PC-3 (cell line): ENCODE data around the gene OLFM3.

Source experiments
- EZH2 ChIP-seq: fragments of 300-600 bp; sonication (generic); IDR thresholded peaks from one replicate; pipeline ENCODE4 v1.6.1; 2017; ENCODE audit warnings: antibody characterized with exemption, mild to moderate bottlenecking, low read length; ENCODE audit not compliant: unreplicated experiment
- TF ChIP-seq, protein P1 (sequence below): fragments of 300-600 bp; sonication (generic); conservative IDR thresholded peaks from 2 replicates; pipeline ENCODE4 v1.5.1; 2017; ENCODE audit warnings: antibody characterized with exemption, low read depth, mild to moderate bottlenecking, low read length

- TF ChIP-seq, protein P1, sequence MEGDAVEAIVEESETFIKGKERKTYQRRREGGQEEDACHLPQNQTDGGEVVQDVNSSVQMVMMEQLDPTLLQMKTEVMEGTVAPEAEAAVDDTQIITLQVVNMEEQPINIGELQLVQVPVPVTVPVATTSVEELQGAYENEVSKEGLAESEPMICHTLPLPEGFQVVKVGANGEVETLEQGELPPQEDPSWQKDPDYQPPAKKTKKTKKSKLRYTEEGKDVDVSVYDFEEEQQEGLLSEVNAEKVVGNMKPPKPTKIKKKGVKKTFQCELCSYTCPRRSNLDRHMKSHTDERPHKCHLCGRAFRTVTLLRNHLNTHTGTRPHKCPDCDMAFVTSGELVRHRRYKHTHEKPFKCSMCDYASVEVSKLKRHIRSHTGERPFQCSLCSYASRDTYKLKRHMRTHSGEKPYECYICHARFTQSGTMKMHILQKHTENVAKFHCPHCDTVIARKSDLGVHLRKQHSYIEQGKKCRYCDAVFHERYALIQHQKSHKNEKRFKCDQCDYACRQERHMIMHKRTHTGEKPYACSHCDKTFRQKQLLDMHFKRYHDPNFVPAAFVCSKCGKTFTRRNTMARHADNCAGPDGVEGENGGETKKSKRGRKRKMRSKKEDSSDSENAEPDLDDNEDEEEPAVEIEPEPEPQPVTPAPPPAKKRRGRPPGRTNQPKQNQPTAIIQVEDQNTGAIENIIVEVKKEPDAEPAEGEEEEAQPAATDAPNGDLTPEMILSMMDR = no peak
- TF ChIP-seq EZH2 = no peak
These were observed 149.9 kb downstream of the OLFM3 start for GRCh38 chr1:101846820-101847219.
